ENCODE data around the gene GNPDA1. TPM values are rescaled to one million over a fixed set of nuclear protein-coding genes. Genes with fewer than 3 reads are reported as not detected.

Gene GNPDA1
- total RNA-seq, 1 donor from 2014 or later, result 28.7 TPM

GRCh38 chr5:141957367-141957996 lies 55.3 kb downstream of the GNPDA1 start:
- DNase-seq (ENCODE audit: low spot score), result no peak

- no peak for DNase-seq (ENCODE audit: low spot score)
Measured at GRCh38 chr5:141954194-141954593, 58.6 kb downstream of the GNPDA1 start.

GRCh38 chr5:141952020-141952419 lies 60.8 kb downstream of the GNPDA1 start:
- DNase-seq (ENCODE audit: low spot score), result no peak

GRCh38 chr5:141951332-141951781 lies 61.5 kb downstream of the GNPDA1 start:
- DNase-seq (ENCODE audit: low spot score), result no peak

Other genes starting within 250 kb of the GNPDA1 start
- gene PCDH1, start 134.6 kb downstream of the GNPDA1 start, total RNA-seq, result 90.6 TPM
- gene DELE1, start 89.2 kb downstream of the GNPDA1 start, total RNA-seq, result 72.4 TPM
- 3.6 TPM for gene PCDH12, start 54.8 kb downstream of the GNPDA1 start, total RNA-seq
- 62.7 TPM for gene RNF14, start 43.9 kb downstream of the GNPDA1 start, total RNA-seq
- 80.0 TPM for gene NDFIP1, start 95.8 kb upstream of the GNPDA1 start, total RNA-seq

Data from mucosa of gallbladder (tissue), 1 donor.